Endothelial cell of umbilical vein (primary cell): Measurements from ENCODE around the gene FXYD6. TPM values are rescaled to one million over a fixed set of nuclear protein-coding genes. Genes with fewer than 3 reads are reported as not detected.
A peak's percentile ranks its signal among the peaks of the same experiment; 100 is the strongest.

Experiments used
- BruUV-seq: library from RNA; stranded (reverse); fragments of 400-500 nt; replicated peaks from 2 replicates; lab custom pipeline; 2021; lab: Mats Ljungman, UMichigan
- CTCF ChIA-PET: fragments of 300-600, 350-600 bp; sonication (Branson Sonifier 250); formaldehyde crosslinking; loops from one replicate; lab custom pipeline; 2021; ENCODE audit warnings: antibody characterized with exemption, inconsistent platforms; lab: Charles Lee
- POLR2A ChIA-PET: fragments of 300-600, 350-600 bp; sonication (Branson Sonifier 250); formaldehyde crosslinking; loops from one replicate; lab custom pipeline; 2021; ENCODE audit warnings: antibody characterized with exemption, inconsistent platforms; lab: Charles Lee
- DNase-seq: peaks from one replicate; pipeline ENCODE4 v3.0.0-alpha.2; 2011; ENCODE audit warnings: low read depth, low spot score
- FAIRE-seq: peaks from 2 replicates; lab custom pipeline; 2011; peaks lifted over from hg19 to GRCh38; lab: Jason Lieb, UNC
- H2AFZ ChIP-seq: 2 replicates; pipeline ENCODE4 v1.6.0; 2012; ENCODE audit warnings: low read depth, low read length, control low read depth, inconsistent platforms
- H3K27ac ChIP-seq: 2 replicates; pipeline ENCODE4 v1.5.1; 2011; ENCODE audit warnings: low read depth, mild to moderate bottlenecking, control low read depth, low read length, moderate library complexity; ENCODE audit not compliant: insufficient read depth
- H3K27me3 ChIP-seq, 2 experiments: 2 replicates each; pipeline versions ENCODE4 v1.6.0 to v1.6.1; 2011; ENCODE audit warnings: low read length in 2 of 2, mixed read lengths in 1 of 2; ENCODE audit not compliant: control insufficient read depth in 2 of 2, insufficient read depth in 2 of 2
- H3K36me3 ChIP-seq, 2 experiments: 2 replicates in 1 of 2; 3 replicates in 1 of 2; pipeline ENCODE4 v1.5.1; 2011; ENCODE audit warnings: low read length in 2 of 2, mild to moderate bottlenecking in 1 of 2, moderate library complexity in 1 of 2; ENCODE audit not compliant: control insufficient read depth in 2 of 2, insufficient read depth in 2 of 2; ENCODE audit errors: extremely low read depth in 1 of 2
- H3K4me1 ChIP-seq: 3 replicates; pipeline ENCODE4 v1.5.1; 2011; ENCODE audit warnings: mild to moderate bottlenecking, low read length; ENCODE audit not compliant: control insufficient read depth, insufficient read depth; ENCODE audit errors: extremely low read depth
- H3K4me2 ChIP-seq: 2 replicates; pipeline ENCODE4 v1.6.1; 2011; ENCODE audit warnings: low read length, control low read depth, mixed read lengths; ENCODE audit not compliant: insufficient read depth
- H3K4me3 ChIP-seq, 3 experiments: fragments of 200-600 bp in 1 of 3; sonication (generic), shearing (Covaris generic) in 1 of 3; replicated peaks in 1 of 3; 2 replicates each; pipeline ENCODE4 v1.5.1; 2011 to 2016; ENCODE audit warnings: control low read depth in 3 of 3, low read length in 3 of 3, mild to moderate bottlenecking in 2 of 3, inconsistent platforms in 1 of 3, low read depth in 1 of 3, moderate library complexity in 1 of 3; ENCODE audit not compliant: insufficient read depth in 1 of 3
- H3K79me2 ChIP-seq: 2 replicates; pipeline ENCODE4 v1.6.0; 2012; ENCODE audit warnings: low read length, inconsistent platforms; ENCODE audit not compliant: control insufficient read depth, insufficient read depth
- H3K9ac ChIP-seq: replicated peaks from 2 replicates; pipeline ENCODE3; 2011; ENCODE audit warnings: low read length, control low read depth; ENCODE audit not compliant: insufficient read depth; ENCODE audit errors: extremely low read depth
- H3K9me1 ChIP-seq: replicated peaks from 3 replicates; pipeline ENCODE4 v1.6.0; 2011; ENCODE audit warnings: mild to moderate bottlenecking, low read length; ENCODE audit not compliant: control insufficient read depth, insufficient read depth; ENCODE audit errors: extremely low read depth
- H3K9me3 ChIP-seq: replicated peaks from 2 replicates; pipeline ENCODE4 v1.5.1; 2012; ENCODE audit warnings: low read length, inconsistent platforms; ENCODE audit not compliant: control insufficient read depth, insufficient read depth
- H4K20me1 ChIP-seq: replicated peaks from 2 replicates; pipeline ENCODE3; 2011; ENCODE audit warnings: mild to moderate bottlenecking, low read length; ENCODE audit not compliant: control insufficient read depth, insufficient read depth; ENCODE audit errors: extremely low read depth
- EZH2 ChIP-seq: IDR thresholded peaks from 2 replicates; pipeline ENCODE4 v1.6.1; 2012; ENCODE audit warnings: borderline replicate concordance, low read depth, mild to moderate bottlenecking, moderate library complexity, low read length, inconsistent platforms; ENCODE audit not compliant: severe bottlenecking
- FOS ChIP-seq: IDR thresholded peaks from 2 replicates; pipeline ENCODE4 v1.6.1; 2011; ENCODE audit warnings: mild to moderate bottlenecking, low read length, moderate library complexity, borderline replicate concordance; ENCODE audit not compliant: insufficient read depth
- GATA2 ChIP-seq: IDR thresholded peaks from 2 replicates; pipeline ENCODE4 v1.7.0; 2011; ENCODE audit warnings: low read depth, mild to moderate bottlenecking, moderate library complexity, mixed read lengths, low read length; ENCODE audit not compliant: insufficient read length, insufficient read depth
- JUN ChIP-seq: IDR thresholded peaks from 2 replicates; pipeline ENCODE4 v1.6.1; 2011; ENCODE audit warnings: borderline replicate concordance, low read depth; ENCODE audit not compliant: insufficient read length, insufficient read depth
- MYC ChIP-seq: IDR thresholded peaks from one replicate; pipeline ENCODE4 v1.6.1; 2011; ENCODE audit warnings: mild to moderate bottlenecking, low read depth, low read length
- POLR2A ChIP-seq: IDR thresholded peaks from 2 replicates; pipeline ENCODE4 v1.6.1; 2012; ENCODE audit warnings: low read depth, mild to moderate bottlenecking, control low read depth, low read length
- POLR2AphosphoS5 ChIP-seq: IDR thresholded peaks from 2 replicates; pipeline ENCODE4 v1.6.1; 2012; ENCODE audit warnings: low read depth, mild to moderate bottlenecking, control low read depth, low read length, moderate library complexity; ENCODE audit not compliant: insufficient read depth
- dilution Hi-C: fragments of 300-500 bp; cut with MboI; formaldehyde crosslinking; loops from one replicate; pipeline ENCODE4 v1.15.0; 2019; ENCODE audit warnings: low sequenced_read_pairs; ENCODE audit not compliant: extremely low pct_ligation_motif_present
- intact Hi-C: fragments of 100-400 bp; cut with micrococcal nuclease; formaldehyde crosslinking; loops from one replicate; pipeline ENCODE4 v1.10.0; 2022
- polyA plus RNA-seq, 4 experiments: library from polyadenylated mRNA; depleted of rRNA in 3 of 4; stranded (reverse) in 3 of 4; unstranded in 1 of 4; fragments of >200 nt; gene quantifications; 2 replicates each; pipeline versions ENCODE4 v1.2.1 to v1.2.3, GENCODE V29; 2011 to 2012; ENCODE audit warnings: missing spikeins in 1 of 4
- total RNA-seq: library from RNA; stranded (reverse); gene quantifications from 2 replicates; pipeline ENCODE4 v1.2.3, GENCODE V29; 2021
- TF ChIP-seq, protein P1 (sequence below), 2 donors: IDR thresholded peaks; 1 replicate in 1 of 2; 2 replicates in 1 of 2; pipeline ENCODE4 v1.5.1; 2011; ENCODE audit warnings: low read length in 2 of 2, mild to moderate bottlenecking in 2 of 2, moderate library complexity in 2 of 2, control low read depth in 1 of 2, inconsistent platforms in 1 of 2, low read depth in 1 of 2; ENCODE audit not compliant: insufficient read depth in 1 of 2; ENCODE audit errors: extremely low read depth in 1 of 2
- TF ChIP-seq, protein P2 (sequence below): IDR thresholded peaks from 2 replicates; pipeline ENCODE4 v1.6.1; 2011; ENCODE audit not compliant: insufficient read depth, insufficient read length

FXYD6 gene
- total and polyA plus RNA-seq, 2 donors (not counting 3 experiments of a cell fraction or from before 2014, with no cell fraction given), result 1.4 to 8.7 TPM

DNA sequence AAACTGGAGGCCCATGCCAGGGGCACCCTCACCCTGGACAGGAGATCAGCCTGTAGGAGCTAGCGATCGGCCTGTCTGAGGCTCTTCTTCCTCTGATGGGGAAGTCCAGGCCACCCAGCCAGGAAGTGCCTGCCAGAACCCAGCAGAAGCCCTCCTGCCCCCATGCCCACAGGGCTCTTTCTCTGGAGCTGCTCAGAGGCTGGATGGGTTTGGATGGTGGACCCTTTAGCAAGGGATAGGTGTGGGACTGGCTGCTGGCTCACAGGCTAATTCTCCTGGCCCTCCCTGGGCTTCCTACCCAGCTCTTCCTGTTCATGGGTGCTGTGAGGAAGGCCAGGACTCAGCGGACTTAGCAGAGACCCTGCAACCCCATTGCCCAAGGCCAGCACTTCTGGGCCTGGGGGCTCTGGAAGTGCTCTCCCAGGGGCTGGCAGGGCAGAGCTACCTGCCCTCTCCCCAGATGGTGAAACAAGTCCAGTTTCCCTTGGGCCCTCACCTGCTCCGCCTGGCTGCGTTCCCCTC, 59.6 kb downstream of the FXYD6 start:
- no peak overlapping the region for H3K27ac ChIP-seq
- intact Hi-C loops, result loop anchor here (1.0 to 10.0 kb wide), 4 partner anchors 10 to 582 kb away; partner anchors contain the start of genes PCSK7 and RNF214
- POLR2A ChIA-PET, result no interaction called here

More for the DNA sequence above, 59.6 kb downstream of the FXYD6 start:
- Histone ChIP-seq H3K9ac (no peak overlapping the region), H3K9me1 (no peaks in the 10 kb centered on the region), H4K20me1 (no peaks in the 10 kb centered on the region), H3K4me3 (no peak overlapping the region), H3K9me3 (no peaks in the 10 kb centered on the region), H3K79me2 (no peaks in the 10 kb centered on the region), H2AFZ (peak overlapping the region; percentile 92), H3K4me1 (peaks cover 15% of the 10 kb centered on the region), H3K27me3 (peaks cover 0 to 1% of the 10 kb centered on the region in 2 experiments), H3K36me3 (no peaks in the 10 kb centered on the region), H3K4me2 (no peak overlapping the region)
- DNase-seq (no peak), FAIRE-seq (no peak)
- dilution Hi-C loops, result no loop called here
- CTCF ChIA-PET, result interaction anchor here (0.8 to 12.2 kb wide), 20 partner anchors 8 to 585 kb away, joined by 3 to 520 read pairs (median 5); partner anchors contain the start of gene PCSK7
- TF ChIP-seq, protein P1, sequence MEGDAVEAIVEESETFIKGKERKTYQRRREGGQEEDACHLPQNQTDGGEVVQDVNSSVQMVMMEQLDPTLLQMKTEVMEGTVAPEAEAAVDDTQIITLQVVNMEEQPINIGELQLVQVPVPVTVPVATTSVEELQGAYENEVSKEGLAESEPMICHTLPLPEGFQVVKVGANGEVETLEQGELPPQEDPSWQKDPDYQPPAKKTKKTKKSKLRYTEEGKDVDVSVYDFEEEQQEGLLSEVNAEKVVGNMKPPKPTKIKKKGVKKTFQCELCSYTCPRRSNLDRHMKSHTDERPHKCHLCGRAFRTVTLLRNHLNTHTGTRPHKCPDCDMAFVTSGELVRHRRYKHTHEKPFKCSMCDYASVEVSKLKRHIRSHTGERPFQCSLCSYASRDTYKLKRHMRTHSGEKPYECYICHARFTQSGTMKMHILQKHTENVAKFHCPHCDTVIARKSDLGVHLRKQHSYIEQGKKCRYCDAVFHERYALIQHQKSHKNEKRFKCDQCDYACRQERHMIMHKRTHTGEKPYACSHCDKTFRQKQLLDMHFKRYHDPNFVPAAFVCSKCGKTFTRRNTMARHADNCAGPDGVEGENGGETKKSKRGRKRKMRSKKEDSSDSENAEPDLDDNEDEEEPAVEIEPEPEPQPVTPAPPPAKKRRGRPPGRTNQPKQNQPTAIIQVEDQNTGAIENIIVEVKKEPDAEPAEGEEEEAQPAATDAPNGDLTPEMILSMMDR (IDR thresholded peaks at IDR 0.05; ENCODE audit: extremely low read depth in 1 of 2, insufficient read depth in 1 of 2, low read depth in 1 of 2, low read length in 2 of 2), result no peak
- TF ChIP-seq POLR2A (no peak), FOS (no peak), MYC (no peak), EZH2 (no peak), GATA2 (no peak), POLR2AphosphoS5 (no peak), JUN (no peak)
- TF ChIP-seq, protein P2, sequence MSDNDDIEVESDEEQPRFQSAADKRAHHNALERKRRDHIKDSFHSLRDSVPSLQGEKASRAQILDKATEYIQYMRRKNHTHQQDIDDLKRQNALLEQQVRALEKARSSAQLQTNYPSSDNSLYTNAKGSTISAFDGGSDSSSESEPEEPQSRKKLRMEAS, result no peak
- BruUV-seq, result no TSS peak
